HepG2 (cell line): ENCODE results near the gene MTR. TPM values are rescaled to one million over a fixed set of nuclear protein-coding genes. Genes with fewer than 3 reads are reported as not detected.

Experiments
- ATAC-seq: fragments of 200-7000 bp; cut with Tn5 transposase; 3 replicates; pipeline ENCODE4 v1.9.1; 2020; ENCODE audit warnings: mild to moderate bottlenecking, moderate library complexity
- BruUV-seq: library from RNA; stranded (reverse); fragments of 400-500 nt; replicated peaks from 2 replicates; lab custom pipeline; 2021; lab: Mats Ljungman, UMichigan
- CTCF ChIA-PET: fragments of 300-600 bp; formaldehyde crosslinking; extraction: SDS; loops from one replicate; lab custom pipeline; 2021; ENCODE audit warnings: low total read pairs, inconsistent platforms, low intra/inter-chr PET ratio; lab: Yijun Ruan, JAX
- POLR2A ChIA-PET: fragments of 350-600 bp; sonication (Branson Sonifier 250); formaldehyde crosslinking; loops from one replicate; lab custom pipeline; 2020; ENCODE audit warnings: antibody characterized with exemption, inconsistent platforms; lab: Yijun Ruan, JAX
- DNase-seq: peaks from one replicate; pipeline ENCODE4 v3.0.0-alpha.2; 2015; ENCODE audit warnings: low spot score
- FAIRE-seq: peaks from 3 replicates; lab custom pipeline; 2011; peaks lifted over from hg19 to GRCh38; lab: Jason Lieb, UNC
- H2AFZ ChIP-seq: one replicate; pipeline ENCODE4 v1.6.1; 2011; ENCODE audit warnings: low read length, inconsistent platforms
- H3K27ac ChIP-seq: fragments of 300-600 bp; 3 replicates; pipeline ENCODE4 v1.8.0; 2011; ENCODE audit warnings: mixed run types, mild to moderate bottlenecking, mixed read lengths, low read length, inconsistent platforms; ENCODE audit not compliant: insufficient read depth; ENCODE audit errors: extremely low read length
- H3K27me3 ChIP-seq, 2 experiments: fragments of 200-600 bp in 1 of 2; 2 replicates in 1 of 2; 3 replicates in 1 of 2; pipeline versions ENCODE4 v1.6.0 to v1.8.0; 2011; ENCODE audit warnings: low read length in 2 of 2, mild to moderate bottlenecking in 2 of 2, moderate library complexity in 2 of 2, inconsistent platforms in 1 of 2; ENCODE audit not compliant: insufficient read depth in 2 of 2, control insufficient read depth in 1 of 2
- H3K36me3 ChIP-seq, 2 experiments: fragments of 200-600 bp in 1 of 2; replicated peaks in 1 of 2; 2 replicates in 1 of 2; 3 replicates in 1 of 2; pipeline versions ENCODE4 v1.5.1 to v1.8.0; 2011; ENCODE audit warnings: low read length in 2 of 2, inconsistent platforms in 1 of 2; ENCODE audit not compliant: insufficient read depth in 2 of 2, control insufficient read depth in 1 of 2
- H3K4me1 ChIP-seq: 2 replicates; pipeline ENCODE4 v1.5.1; 2012; ENCODE audit warnings: low read length, inconsistent platforms; ENCODE audit not compliant: insufficient read depth
- H3K4me2 ChIP-seq: 2 replicates; pipeline ENCODE4 v1.6.0; 2011; ENCODE audit warnings: low read depth, low read length, inconsistent platforms
- H3K4me3 ChIP-seq, 3 experiments: fragments of 200-600 bp in 1 of 3; sonication (generic), shearing (Covaris generic) in 1 of 3; replicated peaks in 1 of 3; 2 replicates each; pipeline ENCODE4 v1.5.1; 2011 to 2016; ENCODE audit warnings: low read length in 3 of 3, inconsistent platforms in 2 of 3, low read depth in 2 of 3, mild to moderate bottlenecking in 2 of 3, control low read depth in 1 of 3, mixed read lengths in 1 of 3; ENCODE audit not compliant: insufficient read depth in 1 of 3
- H3K79me2 ChIP-seq: one replicate; pipeline ENCODE4 v1.6.1; 2011; ENCODE audit warnings: low read length, inconsistent platforms; ENCODE audit not compliant: insufficient read depth
- H3K9ac ChIP-seq: 2 replicates; pipeline ENCODE4 v1.6.0; 2011; ENCODE audit warnings: mild to moderate bottlenecking, low read depth, low read length, inconsistent platforms; ENCODE audit not compliant: insufficient read depth
- H3K9me3 ChIP-seq: 2 replicates; pipeline ENCODE4 v1.5.1; 2012; ENCODE audit warnings: mild to moderate bottlenecking, low read length
- H4K20me1 ChIP-seq: 2 replicates; pipeline ENCODE4 v1.6.0; 2011; ENCODE audit warnings: inconsistent platforms, mild to moderate bottlenecking, low read length, moderate library complexity; ENCODE audit not compliant: insufficient read depth
- ELF1 ChIP-seq: sonication (generic); formaldehyde crosslinking; IDR thresholded peaks from 2 replicates; pipeline ENCODE4 v1.4.0; 2020; ENCODE audit warnings: missing genetic modification reagents
- ELF4 ChIP-seq: sonication (generic); formaldehyde crosslinking; IDR thresholded peaks from 2 replicates; pipeline ENCODE4 v1.5.0; 2020; ENCODE audit warnings: missing genetic modification reagents, mild to moderate bottlenecking, moderate library complexity, borderline replicate concordance
- GABPA ChIP-seq, 2 experiments: IDR thresholded peaks; 2 replicates each; pipeline ENCODE4 v1.6.1; 2011 to 2016; ENCODE audit warnings: low read depth in 2 of 2, low read length in 1 of 2, missing biosample characterization in 1 of 2, missing genetic modification characterization in 1 of 2
- HES4 ChIP-seq: sonication (generic); formaldehyde crosslinking; IDR thresholded peaks from 2 replicates; pipeline ENCODE4 v1.9.0; 2021; ENCODE audit warnings: mild to moderate bottlenecking, missing genetic modification reagents, borderline replicate concordance
- POLR2A ChIP-seq, 2 experiments: IDR thresholded peaks; 2 replicates each; pipeline ENCODE4 v1.6.1; 2011; ENCODE audit warnings: low read depth in 2 of 2, low read length in 2 of 2, mild to moderate bottlenecking in 1 of 2, moderate library complexity in 1 of 2; ENCODE audit not compliant: insufficient read depth in 1 of 2
- RFXAP ChIP-seq: sonication (generic); formaldehyde crosslinking; IDR thresholded peaks from 2 replicates; pipeline ENCODE4 v1.4.0; 2020; ENCODE audit warnings: missing genetic modification reagents, borderline replicate concordance
- SAFB2 ChIP-seq: sonication (generic); formaldehyde crosslinking; IDR thresholded peaks from 2 replicates; pipeline ENCODE4 v1.5.1; 2020; ENCODE audit warnings: missing genetic modification reagents, low read depth, mild to moderate bottlenecking, borderline replicate concordance
- SIN3A ChIP-seq: IDR thresholded peaks from 2 replicates; pipeline ENCODE4 v1.6.1; 2011; ENCODE audit warnings: low read depth, mild to moderate bottlenecking, control low read depth, low read length, borderline replicate concordance
- SNRNP70 ChIP-seq: fragments of 200-400 bp; formaldehyde crosslinking; IDR thresholded peaks from 2 replicates; pipeline ENCODE4 v1.6.1; 2017; ENCODE audit warnings: mild to moderate bottlenecking, low read depth, low read length, moderate library complexity
- SOX5 ChIP-seq: IDR thresholded peaks from 2 replicates; pipeline ENCODE4 v1.6.1; 2016; ENCODE audit warnings: borderline replicate concordance
- SOX6 ChIP-seq, 2 experiments: fragments of 450-650 bp in 1 of 2; sonication (generic) in 1 of 2; formaldehyde crosslinking in 1 of 2; IDR thresholded peaks; 2 replicates each; pipeline versions ENCODE4 v1.4.0 to v1.6.1; 2017 to 2020; ENCODE audit warnings: antibody characterized with exemption in 1 of 2, mild to moderate bottlenecking in 1 of 2, missing genetic modification reagents in 1 of 2
- ZIK1 ChIP-seq: sonication (generic); formaldehyde crosslinking; IDR thresholded peaks from 2 replicates; pipeline ENCODE4 v1.5.0; 2020; ENCODE audit warnings: mild to moderate bottlenecking, low read depth, missing genetic modification reagents, borderline replicate concordance
- ZNF331 ChIP-seq: sonication (generic); formaldehyde crosslinking; IDR thresholded peaks from 2 replicates; pipeline ENCODE4 v1.4.0; 2020; ENCODE audit warnings: missing genetic modification reagents
- ZNF354B ChIP-seq: sonication (generic); formaldehyde crosslinking; IDR thresholded peaks from 2 replicates; pipeline ENCODE4 v1.8.0; 2022; ENCODE audit warnings: mild to moderate bottlenecking, missing genetic modification reagents
- ZNF747 ChIP-seq: sonication (generic); formaldehyde crosslinking; IDR thresholded peaks from 2 replicates; pipeline ENCODE4 v1.8.1; 2023; ENCODE audit warnings: missing genetic modification reagents, mild to moderate bottlenecking, borderline replicate concordance
- ZNF883 ChIP-seq: sonication (generic); formaldehyde crosslinking; IDR thresholded peaks from 2 replicates; pipeline ENCODE4 v1.5.1; 2020; ENCODE audit warnings: mild to moderate bottlenecking, missing genetic modification reagents; ENCODE audit errors: not compliant biosample characterization
- WGBS: methylation state at CpG from one replicate; pipeline ENCODE4 v1.1.6; 2017; ENCODE audit warnings: low lambda C conversion rate; 5-methylcytosine and 5-hydroxymethylcytosine counted together
- in situ Hi-C: cut with HindIII; loops from 2 replicates; pipeline ENCODE4 v1.10.0; 2017; ENCODE audit warnings: low pct_unique_long_range_greater_than_20kb; ENCODE audit not compliant: extremely low pct_ligation_motif_present
- intact Hi-C: fragments of 100-400 bp; cut with micrococcal nuclease; formaldehyde crosslinking; loops from one replicate; pipeline ENCODE4 v1.10.0; 2022; ENCODE audit not compliant: unreplicated experiment
- polyA plus RNA-seq, 8 experiments: library from polyadenylated mRNA; depleted of rRNA in 3 of 8; stranded (reverse) in 7 of 8; unstranded in 1 of 8; fragments of >200 nt; fragmentation: Illumina TruSeq in 4 of 8; extraction: Trizol in 4 of 8; gene quantifications; 2 replicates each; pipeline versions ENCODE4 v1.2.1 to v1.2.3, GENCODE V29; 2011 to 2016; ENCODE audit warnings: low read depth in 4 of 8, missing spikeins in 1 of 8, mixed read lengths in 1 of 8; ENCODE audit not compliant: insufficient read depth in 1 of 8
- total RNA-seq, 5 experiments: library from RNA; depleted of rRNA; stranded (reverse); fragments of >200 nt; fragmentation: Illumina TruSeq; extraction: Trizol; gene quantifications; 2 replicates each; pipeline ENCODE4 v1.2.3, GENCODE V29; 2016; ENCODE audit warnings: low read depth in 1 of 5
- TF ChIP-seq, protein P1 (sequence below): sonication (generic); formaldehyde crosslinking; IDR thresholded peaks from 2 replicates; pipeline ENCODE4 v1.4.0; 2020; ENCODE audit warnings: missing genetic modification reagents
- TF ChIP-seq, protein P2 (sequence below): sonication (generic); formaldehyde crosslinking; IDR thresholded peaks from 2 replicates; pipeline ENCODE4 v1.8.0; 2022; ENCODE audit warnings: mild to moderate bottlenecking, missing genetic modification reagents, borderline replicate concordance

MTR gene
- total and polyA plus RNA-seq, 2 of the 13 experiments (the other 11 are each of a cell fraction or from before 2014, with no cell fraction given) = 16.3 to 36.1 TPM

DNA sequence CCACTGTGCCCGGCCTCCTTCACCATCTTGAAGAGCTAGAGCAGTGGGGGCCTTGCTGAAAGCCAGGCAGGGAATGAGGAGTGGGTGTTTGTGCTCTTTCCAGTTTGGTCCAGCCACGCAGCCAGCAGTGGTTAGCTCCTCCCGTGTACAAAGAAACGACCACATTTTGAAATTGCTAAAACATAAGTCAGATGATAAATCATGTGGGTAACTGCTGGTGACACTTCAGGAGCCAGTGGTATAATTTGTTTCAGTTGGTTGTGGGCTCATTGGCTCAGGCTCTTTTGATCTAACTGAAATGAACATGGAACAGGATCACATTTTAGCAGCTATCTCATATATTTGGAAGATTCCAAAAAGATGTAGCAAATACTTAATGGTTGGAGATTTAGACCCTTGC is 87.6 kb downstream of the MTR start:
- Histone ChIP-seq H4K20me1 (no peaks in the 10 kb centered on the region), H3K4me1 (no peaks in the 10 kb centered on the region), H3K4me3 (no peak overlapping the region), H3K79me2 (no peaks in the 10 kb centered on the region), H3K4me2 (no peak overlapping the region), H3K27me3 (no peaks in the 10 kb centered on the region), H2AFZ (no peak overlapping the region), H3K36me3 (peaks cover 9 to 53% of the 10 kb centered on the region in 2 experiments; a peak in 4 of 5 replicates), H3K9ac (no peak overlapping the region), H3K27ac (no peak overlapping the region), H3K9me3 (no peaks in the 10 kb centered on the region)
- ChIA-PET CTCF (no interaction called here), POLR2A (no interaction called here)
- ATAC-seq = no peak
- intact Hi-C loops = no loop called here
- BruUV-seq = no TSS peak
- TF ChIP-seq SIN3A (no peak), ZIK1 (CRISPR knock-in tag) (no peak), ZNF331 (CRISPR knock-in tag) (no peak), ZNF354B (no peak), ELF4 (CRISPR knock-in tag) (no peak), ZNF883 (CRISPR knock-in tag) (no peak), POLR2A (IDR thresholded peaks at IDR 0.05; ENCODE audit: insufficient read depth in 1 of 2, low read depth in 2 of 2, low read length in 2 of 2) (no peak), SNRNP70 (no peak), RFXAP (no peak), SAFB2 (CRISPR knock-in tag) (no peak)
- no peak for DNase-seq
- 93% methylated on average over 3 of the region's 4 CpGs for WGBS
- in situ Hi-C loops = no loop called here
- no peak for FAIRE-seq

DNA sequence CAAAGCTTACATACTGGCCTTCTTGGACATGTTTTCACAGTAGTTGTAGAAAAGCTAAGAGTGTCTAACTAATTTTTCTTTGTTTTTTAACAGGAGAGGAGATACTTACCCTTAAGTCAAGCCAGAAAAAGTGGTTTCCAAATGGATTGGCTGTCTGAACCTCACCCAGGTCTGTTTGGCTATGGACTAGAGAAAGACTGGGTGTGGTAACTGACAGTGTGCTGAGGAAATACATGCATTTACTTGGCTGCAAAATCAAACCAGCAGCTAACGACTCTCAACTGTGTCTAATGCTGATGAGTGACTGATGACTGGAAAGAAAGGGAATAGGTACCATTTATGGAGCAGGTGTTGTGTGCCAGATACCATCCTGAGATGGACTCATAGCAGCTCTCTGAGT is 91.1 kb downstream of the MTR start:
- Histone ChIP-seq H3K9ac (no peak overlapping the region), H3K27ac (no peak overlapping the region), H3K36me3 (peaks cover 16 to 55% of the 10 kb centered on the region in 2 experiments), H3K79me2 (no peaks in the 10 kb centered on the region), H3K9me3 (no peaks in the 10 kb centered on the region), H2AFZ (no peak overlapping the region), H3K4me1 (no peaks in the 10 kb centered on the region), H3K27me3 (no peaks in the 10 kb centered on the region; a peak in 1 of 5 replicates), H3K4me3 (no peak overlapping the region), H3K4me2 (no peak overlapping the region), H4K20me1 (no peaks in the 10 kb centered on the region)
- intact Hi-C loops = no loop called here
- POLR2A ChIA-PET = no interaction called here
- 100% methylated on average over 1 of the region's 1 CpG for WGBS
- in situ Hi-C loops = no loop called here
- CTCF ChIA-PET = no interaction called here
- FAIRE-seq = no peak
- DNase-seq = no peak
- BruUV-seq = no TSS peak
- no peak for ATAC-seq
- TF ChIP-seq GABPA (IDR thresholded peaks at IDR 0.05; ENCODE audit: low read depth, low read length) = no peak
- TF ChIP-seq GABPA (CRISPR knock-in tag; IDR thresholded peaks at IDR 0.05; ENCODE audit: low read depth) = no peak
- no peak for TF ChIP-seq ELF1 (CRISPR knock-in tag)
- no peak for TF ChIP-seq SOX6 (IDR thresholded peaks at IDR 0.05)
- TF ChIP-seq SOX6 (CRISPR knock-in tag; IDR thresholded peaks at IDR 0.05) = no peak
- TF ChIP-seq HES4 (CRISPR knock-in tag) = no peak
- TF ChIP-seq ZNF747 (CRISPR knock-in tag) = no peak
- TF ChIP-seq, protein P1, sequence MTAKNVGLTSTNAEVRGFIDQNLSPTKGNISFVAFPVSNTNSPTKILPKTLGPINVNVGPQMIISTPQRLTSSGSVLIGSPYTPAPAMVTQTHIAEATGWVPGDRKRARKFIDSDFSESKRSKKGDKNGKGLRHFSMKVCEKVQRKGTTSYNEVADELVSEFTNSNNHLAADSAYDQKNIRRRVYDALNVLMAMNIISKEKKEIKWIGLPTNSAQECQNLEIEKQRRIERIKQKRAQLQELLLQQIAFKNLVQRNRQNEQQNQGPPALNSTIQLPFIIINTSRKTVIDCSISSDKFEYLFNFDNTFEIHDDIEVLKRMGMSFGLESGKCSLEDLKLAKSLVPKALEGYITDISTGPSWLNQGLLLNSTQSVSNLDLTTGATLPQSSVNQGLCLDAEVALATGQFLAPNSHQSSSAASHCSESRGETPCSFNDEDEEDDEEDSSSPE (CRISPR knock-in tag) = no peak
- TF ChIP-seq, protein P2, sequence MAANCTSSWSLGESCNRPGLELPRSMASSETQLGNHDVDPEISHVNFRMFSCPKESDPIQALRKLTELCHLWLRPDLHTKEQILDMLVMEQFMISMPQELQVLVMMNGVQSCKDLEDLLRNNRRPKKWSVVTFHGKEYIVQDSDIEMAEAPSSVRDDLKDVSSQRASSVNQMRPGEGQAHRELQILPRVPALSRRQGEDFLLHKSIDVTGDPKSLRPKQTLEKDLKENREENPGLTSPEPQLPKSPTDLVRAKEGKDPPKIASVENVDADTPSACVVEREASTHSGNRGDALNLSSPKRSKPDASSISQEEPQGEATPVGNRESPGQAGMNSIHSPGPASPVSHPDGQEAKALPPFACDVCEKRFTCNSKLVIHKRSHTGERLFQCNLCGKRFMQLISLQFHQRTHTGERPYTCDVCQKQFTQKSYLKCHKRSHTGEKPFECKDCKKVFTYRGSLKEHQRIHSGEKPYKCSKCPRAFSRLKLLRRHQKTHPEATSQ (CRISPR knock-in tag) = no peak
- no peak for TF ChIP-seq SOX5 (CRISPR knock-in tag)
